GM18909 (cell line): ENCODE data around the gene IFT43.

Source experiments
- ATAC-seq: cut with Tn5 transposase; IDR thresholded peaks from one replicate; pipeline ENCODE4 v1.9.1; 2021; ENCODE audit warnings: mild to moderate bottlenecking; ENCODE audit not compliant: unreplicated experiment, poor library complexity

IFT43 gene

DNA sequence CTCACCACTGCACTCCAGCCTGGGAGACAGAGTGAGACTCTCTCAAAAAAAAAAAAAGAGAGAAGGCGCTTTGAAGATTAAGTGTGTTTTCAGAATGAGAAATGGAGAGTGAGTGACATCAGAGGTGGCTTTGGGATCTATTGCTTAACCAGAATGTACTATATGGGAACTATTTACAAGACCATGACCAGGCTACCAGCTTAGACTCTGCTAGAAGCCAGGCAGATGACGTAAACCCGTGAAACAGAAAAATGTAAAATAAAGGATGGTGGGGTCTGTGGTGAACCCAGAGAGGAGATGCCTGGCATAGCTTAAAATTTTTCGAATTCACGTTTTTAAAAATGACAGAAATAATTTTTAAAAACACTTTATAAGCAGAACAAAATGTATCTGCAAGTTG is 82.0 kb downstream of the IFT43 start:
- no peak for ATAC-seq

DNA sequence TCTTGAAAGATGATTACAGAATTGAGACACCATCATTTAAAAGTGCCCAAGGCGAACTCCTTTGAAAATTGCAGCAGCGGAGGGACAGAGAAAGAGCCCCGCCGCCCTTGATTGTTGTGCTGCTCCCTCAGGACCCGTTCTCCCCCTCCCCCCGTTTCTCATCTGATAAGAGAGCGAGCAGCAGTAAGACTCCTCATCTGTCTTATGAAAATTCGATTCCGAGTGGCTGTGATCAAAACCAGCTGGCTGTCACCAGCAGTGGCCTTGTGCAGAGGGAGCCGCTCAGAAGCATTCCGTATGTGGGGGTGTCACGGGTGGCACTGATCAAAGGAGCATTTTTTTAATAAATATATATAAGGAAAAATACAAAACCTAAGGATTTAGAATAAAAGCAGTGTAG is 88.2 kb downstream of the IFT43 start:
- no peak for ATAC-seq

GRCh38 chr14:76077340-76077739 is 91.8 kb downstream of the IFT43 start:
- no peak for ATAC-seq

DNA sequence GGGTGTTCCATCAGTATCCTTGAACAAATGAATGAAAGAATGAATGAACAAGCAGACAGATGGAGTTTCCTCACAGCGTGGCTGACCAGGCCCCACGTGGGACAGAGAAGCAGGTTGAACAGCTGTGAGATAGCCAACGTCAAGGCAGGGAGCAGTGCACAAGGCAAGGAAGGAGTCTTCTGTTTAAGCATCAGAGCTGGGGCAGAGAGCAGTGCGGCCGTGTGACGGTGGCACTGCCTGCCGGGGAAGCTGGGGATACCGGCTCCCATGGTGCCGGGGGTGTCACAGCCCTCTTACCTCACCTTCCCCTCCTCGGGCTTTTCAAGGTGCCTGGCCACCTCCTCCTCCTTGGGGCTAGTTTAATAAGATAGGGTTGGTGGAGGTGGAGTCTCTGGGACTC is 92.9 kb downstream of the IFT43 start:
- ATAC-seq, result no peak

DNA sequence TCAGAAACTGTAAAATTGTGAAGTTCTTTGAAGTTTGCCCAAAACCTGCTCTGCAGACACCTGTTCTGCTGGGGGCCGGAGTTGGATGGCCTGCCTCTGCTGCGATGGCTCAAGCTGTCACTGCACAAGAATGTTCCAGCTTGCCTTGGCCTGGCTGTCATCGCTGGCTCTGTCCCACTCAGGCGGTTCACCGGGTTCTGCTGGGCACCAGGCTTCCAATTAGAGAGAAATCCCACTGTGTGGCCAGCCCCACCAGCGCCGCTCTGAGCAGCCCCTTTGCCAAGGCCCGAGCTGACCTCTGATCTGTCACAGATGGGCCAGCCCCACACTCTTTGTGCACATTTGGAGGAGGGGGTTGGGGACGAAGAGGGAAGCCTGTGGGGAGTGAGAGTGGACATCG is 94.5 kb downstream of the IFT43 start:
- ATAC-seq, result no peak

GRCh38 chr14:76080471-76080870 is 94.9 kb downstream of the IFT43 start:
- no peak for ATAC-seq

DNA sequence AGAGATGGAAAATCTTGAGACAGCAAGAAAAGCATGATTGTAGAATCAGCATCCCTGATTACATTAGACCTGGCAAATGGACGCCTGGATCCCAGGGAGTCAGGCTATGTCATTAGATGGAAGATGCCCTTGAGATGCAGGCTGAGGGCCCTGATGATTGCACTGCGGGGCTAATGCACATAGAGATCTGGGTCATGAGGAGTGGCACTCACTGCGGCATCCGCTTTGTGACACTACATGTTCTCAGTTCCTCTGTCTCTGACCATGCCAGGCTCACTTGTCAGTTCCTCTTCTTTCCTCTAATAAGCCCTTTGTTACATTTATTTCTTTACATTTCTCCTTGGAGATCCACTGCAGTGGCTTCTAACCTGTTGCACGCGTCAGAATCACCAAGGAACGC is 96.1 kb downstream of the IFT43 start:
- ATAC-seq, result no peak

GRCh38 chr14:76083796-76084765 is 98.5 kb downstream of the IFT43 start:
- ATAC-seq, result no peak

GRCh38 chr14:76085358-76085757 is 99.8 kb downstream of the IFT43 start:
- ATAC-seq, result no peak

GRCh38 chr14:76086636-76087035 is 101.1 kb downstream of the IFT43 start:
- no peak for ATAC-seq

GRCh38 chr14:76088326-76088725 is 102.8 kb downstream of the IFT43 start:
- ATAC-seq, result no peak

GRCh38 chr14:76088771-76089571 is 103.4 kb downstream of the IFT43 start:
- no peak for ATAC-seq

GRCh38 chr14:76089575-76089974 is 104.0 kb downstream of the IFT43 start:
- no peak for ATAC-seq

- ATAC-seq, result no peak
These were observed 105.2 kb downstream of the IFT43 start for GRCh38 chr14:76090616-76091391.

GRCh38 chr14:76093077-76093476 is 107.5 kb downstream of the IFT43 start:
- ATAC-seq, result no peak

DNA sequence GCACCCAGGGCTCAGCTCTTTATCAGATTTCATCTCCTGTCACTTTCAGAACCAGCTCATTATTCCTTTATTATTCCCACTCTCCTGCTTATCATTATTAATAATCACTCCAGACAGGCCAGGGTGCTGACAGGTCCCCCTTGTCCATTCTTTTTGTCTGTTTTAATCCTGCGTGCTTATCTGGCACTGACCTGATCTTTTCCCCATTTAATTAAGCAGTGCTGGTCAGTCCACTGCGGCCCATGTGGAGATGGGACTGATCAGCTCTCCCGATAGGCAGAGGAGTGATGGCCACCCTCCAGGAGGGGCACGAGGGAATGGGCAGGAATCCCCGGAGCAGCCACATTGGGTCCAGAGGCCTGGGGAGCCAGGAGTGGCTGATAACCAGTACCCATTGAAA is 110.7 kb downstream of the IFT43 start:
- no peak for ATAC-seq

- ATAC-seq, result no peak
These were observed 112.0 kb downstream of the IFT43 start for GRCh38 chr14:76097547-76097946.

- no peak for ATAC-seq
These were observed 112.5 kb downstream of the IFT43 start for GRCh38 chr14:76098047-76098446.

DNA sequence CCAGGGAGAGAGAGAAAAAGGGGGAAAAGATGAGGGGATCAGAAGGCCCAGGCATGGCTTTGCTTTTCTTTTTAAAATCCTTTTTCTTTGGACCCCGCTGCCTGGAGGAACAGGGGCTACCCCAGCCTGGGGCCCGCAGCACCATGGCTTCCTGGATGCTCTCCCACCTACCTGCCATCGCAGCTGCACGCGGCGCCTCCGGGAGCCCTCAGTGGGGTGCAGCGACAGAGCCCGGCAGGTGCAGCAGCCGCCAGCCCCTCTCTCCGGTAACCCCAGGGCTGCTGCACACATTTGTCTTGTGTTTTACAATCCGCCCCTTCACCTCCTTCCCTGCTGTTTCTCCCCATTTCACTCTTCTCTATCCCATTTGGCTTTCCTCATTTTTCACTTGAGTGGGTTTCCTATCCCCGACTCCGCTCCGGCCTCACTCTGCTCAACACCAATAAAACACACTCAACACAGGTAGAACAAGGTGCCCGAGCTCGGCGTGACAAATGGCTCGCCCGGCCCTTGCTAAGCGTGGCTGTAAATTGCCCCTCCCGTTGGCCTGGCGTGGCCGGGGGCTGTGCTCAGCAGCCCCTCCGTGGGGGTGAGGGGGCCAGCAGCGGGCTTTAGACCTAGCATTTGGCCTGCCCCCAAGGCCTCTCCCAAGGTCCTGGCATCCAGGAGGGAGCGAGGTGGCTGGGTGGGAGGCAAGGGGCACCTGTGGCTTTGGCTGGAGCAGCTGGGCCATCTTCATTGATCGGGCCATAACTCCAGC is 113.5 kb downstream of the IFT43 start:
- no peak for ATAC-seq

DNA sequence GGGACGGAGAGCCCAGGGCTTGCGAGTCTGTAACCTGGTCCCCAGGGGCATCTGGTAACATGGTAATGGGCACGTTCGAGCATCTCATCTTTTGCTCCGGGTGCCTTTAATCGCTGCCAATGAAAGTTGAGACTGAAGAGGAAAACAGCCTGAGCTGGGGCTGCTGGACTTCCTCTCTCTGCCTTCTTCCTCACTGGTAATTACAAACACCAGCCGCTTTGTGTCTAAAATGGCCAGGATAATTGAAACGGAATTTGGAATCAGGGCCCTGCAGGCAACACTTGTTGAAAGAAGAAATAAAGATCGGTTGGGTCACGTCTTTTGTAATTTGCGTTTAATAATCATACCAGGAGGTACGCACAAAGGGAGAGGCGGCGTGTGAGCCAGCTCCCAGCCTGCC is 114.7 kb downstream of the IFT43 start:
- ATAC-seq, result no peak
